Activated naive CD8-positive, alpha-beta T cell (primary cell): ENCODE measurements around the gene MCM10.
"Not testable (repeated sequence)": the region's sequence is repeated elsewhere in the genome, so short reads cannot be mapped to it uniquely, and the experiment has no call there.

Source experiments
- H3K27ac Mint-ChIP-seq: one replicate; pipeline ENCODE4 v1.8.0; 2021; ENCODE audit warnings: mixed read lengths
- H3K27me3 Mint-ChIP-seq: one replicate; pipeline ENCODE4 v1.8.0; 2021; ENCODE audit warnings: mixed read lengths
- H3K36me3 Mint-ChIP-seq: one replicate; pipeline ENCODE4 v1.8.0; 2021; ENCODE audit warnings: mixed read lengths
- H3K4me1 Mint-ChIP-seq: one replicate; pipeline ENCODE4 v1.8.0; 2021; ENCODE audit warnings: low read depth, mixed read lengths
- H3K4me3 Mint-ChIP-seq: one replicate; pipeline ENCODE4 v1.8.0; 2021; ENCODE audit warnings: mild to moderate bottlenecking, mixed read lengths
- H3K9me3 Mint-ChIP-seq: one replicate; pipeline ENCODE4 v1.8.0; 2021; ENCODE audit warnings: low read depth, mixed read lengths

Gene MCM10

DNA sequence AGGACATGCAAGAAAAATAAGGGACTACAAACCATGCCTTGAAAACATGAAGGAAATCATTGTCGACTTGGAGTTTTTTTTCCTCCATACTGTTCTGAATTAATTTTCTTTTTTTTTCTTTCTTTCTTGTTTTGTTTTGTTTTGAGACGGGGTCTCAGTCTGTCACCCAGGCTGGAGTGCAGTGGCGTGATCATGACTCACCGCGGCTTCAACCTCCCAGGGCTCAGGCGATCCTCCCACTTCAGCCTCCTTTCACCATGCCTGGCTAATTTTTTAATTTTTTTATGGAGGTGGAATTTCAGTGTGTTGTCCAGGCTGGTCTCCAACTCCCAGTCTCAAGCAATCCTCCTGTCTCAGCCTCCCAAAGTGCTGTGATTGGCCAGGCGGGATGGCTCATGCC lies 61.2 kb downstream of the MCM10 start:
- no peak overlapping the region for H3K27ac Mint-ChIP-seq
- no peaks in the 10 kb centered on the region for H3K9me3 Mint-ChIP-seq
- no peaks in the 10 kb centered on the region for H3K4me1 Mint-ChIP-seq
- no peak overlapping the region for H3K4me3 Mint-ChIP-seq
- H3K36me3 Mint-ChIP-seq: no peaks in the 10 kb centered on the region
- H3K27me3 Mint-ChIP-seq: no peaks in the 10 kb centered on the region

DNA sequence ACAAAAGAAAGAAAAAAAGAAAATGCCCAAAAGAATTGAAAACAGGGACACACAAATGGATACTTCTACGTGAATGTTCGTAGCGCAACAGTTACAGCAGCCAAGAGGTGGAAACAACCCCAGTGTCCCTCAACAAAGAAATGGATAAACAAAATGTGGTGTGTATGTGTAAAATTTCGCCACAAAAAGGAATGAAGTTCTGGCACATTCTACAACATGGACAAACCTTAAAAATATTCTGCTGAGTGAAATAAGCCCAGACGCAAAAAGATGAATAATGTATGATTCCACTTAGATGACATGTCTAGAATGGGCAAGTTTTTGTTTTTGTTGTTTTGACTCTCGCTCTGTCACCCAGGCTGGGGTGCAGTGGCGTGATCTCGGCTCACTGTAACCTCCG lies 61.9 kb downstream of the MCM10 start:
- H3K27me3 Mint-ChIP-seq: no peaks in the 10 kb centered on the region
- no peaks in the 10 kb centered on the region for H3K4me1 Mint-ChIP-seq
- no peaks in the 10 kb centered on the region for H3K9me3 Mint-ChIP-seq
- H3K27ac Mint-ChIP-seq: no peak overlapping the region
- H3K36me3 Mint-ChIP-seq: no peaks in the 10 kb centered on the region
- no peak overlapping the region for H3K4me3 Mint-ChIP-seq

DNA sequence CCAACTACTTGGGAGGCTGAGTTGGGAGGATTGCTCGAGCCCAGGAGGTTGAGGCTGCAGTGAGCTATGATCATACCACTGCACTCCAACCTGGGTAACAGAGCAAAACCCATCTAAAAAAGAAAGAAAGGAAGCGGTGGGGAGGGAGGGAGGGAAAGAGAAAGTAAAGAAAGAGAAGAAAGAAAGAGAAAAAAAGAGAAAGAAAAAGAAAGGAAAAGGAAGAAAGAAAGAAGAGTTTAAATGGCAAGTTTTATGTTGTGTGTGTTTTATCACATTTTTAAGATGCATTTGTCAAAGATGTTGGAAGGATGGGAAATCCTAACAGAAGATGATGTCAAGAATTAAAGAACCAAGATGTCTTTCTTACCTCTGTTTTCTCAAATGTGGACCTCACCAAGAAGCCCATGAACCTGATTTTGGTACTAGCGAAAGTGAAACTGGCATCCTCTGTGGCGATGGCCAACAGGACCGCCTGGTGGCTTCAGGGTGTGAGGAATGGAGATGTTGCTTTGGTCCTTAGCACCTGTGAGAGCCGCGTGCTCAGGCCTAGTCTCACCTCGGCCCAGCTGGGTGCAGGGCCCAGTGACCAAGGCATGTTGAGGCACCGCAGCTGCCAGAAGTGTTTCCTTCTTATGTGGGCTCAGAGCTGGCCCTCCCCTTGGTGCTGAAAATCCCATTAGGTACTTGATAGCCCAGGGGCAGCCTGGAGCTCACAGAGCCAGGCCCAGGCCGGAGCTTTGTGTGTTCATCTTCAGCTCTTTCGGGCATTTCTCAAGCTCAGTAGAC lies 63.0 kb downstream of the MCM10 start:
- no peaks in the 10 kb centered on the region for H3K4me1 Mint-ChIP-seq
- no peaks in the 10 kb centered on the region for H3K27me3 Mint-ChIP-seq
- H3K9me3 Mint-ChIP-seq: no peaks in the 10 kb centered on the region
- H3K4me3 Mint-ChIP-seq: no peak overlapping the region
- no peaks in the 10 kb centered on the region for H3K36me3 Mint-ChIP-seq
- H3K27ac Mint-ChIP-seq: no peak overlapping the region

DNA sequence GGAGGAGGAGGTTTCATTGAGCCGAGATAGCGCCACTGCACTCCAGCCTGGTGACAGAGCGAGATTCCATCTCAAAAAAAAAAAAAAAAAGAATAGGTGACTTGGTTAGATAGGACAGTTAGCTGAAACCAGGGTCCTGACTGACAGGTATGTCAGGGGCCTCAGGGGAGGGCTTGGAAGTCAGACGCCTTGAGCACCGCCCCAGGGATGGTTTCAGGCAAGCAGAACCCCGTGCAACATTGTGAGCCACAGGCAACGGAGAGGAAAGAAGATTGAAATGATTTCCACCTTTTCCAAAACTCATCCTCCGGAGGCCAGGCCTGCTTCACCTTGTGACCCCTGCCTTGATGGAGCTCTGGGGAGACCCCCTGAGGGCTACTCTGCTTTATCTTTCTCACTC lies 64.2 kb downstream of the MCM10 start:
- Mint-ChIP-seq H3K36me3 (no peaks in the 10 kb centered on the region), H3K27ac (no peak overlapping the region), H3K4me1 (no peaks in the 10 kb centered on the region), H3K4me3 (no peak overlapping the region), H3K27me3 (no peaks in the 10 kb centered on the region), H3K9me3 (no peaks in the 10 kb centered on the region)

DNA sequence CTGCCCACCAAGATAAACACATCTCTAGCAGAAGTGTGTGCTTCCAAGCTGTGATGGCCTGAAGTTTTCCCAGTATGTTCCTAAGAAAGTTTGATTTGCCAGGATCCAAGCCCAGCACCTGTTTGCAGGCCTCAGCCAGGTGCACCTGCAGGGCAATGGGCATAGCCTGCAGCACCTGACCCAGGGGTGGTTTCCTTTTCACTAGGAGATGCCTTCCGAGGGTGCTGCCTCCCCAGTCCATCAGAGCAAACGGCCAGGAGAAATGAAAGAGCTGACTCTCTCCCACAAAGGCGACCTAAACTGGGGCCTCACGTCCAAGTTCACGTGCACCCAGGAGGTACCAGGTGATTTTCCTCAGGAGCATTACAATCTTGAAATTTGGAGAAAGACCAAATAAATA lies 65.7 kb downstream of the MCM10 start:
- Mint-ChIP-seq H3K36me3 (no peaks in the 10 kb centered on the region), H3K4me1 (no peaks in the 10 kb centered on the region), H3K4me3 (no peak overlapping the region), H3K27me3 (no peaks in the 10 kb centered on the region), H3K9me3 (no peaks in the 10 kb centered on the region), H3K27ac (no peak overlapping the region)

GRCh38 chr10:13231190-13231589 lies 69.8 kb downstream of the MCM10 start:
- Mint-ChIP-seq H3K27ac (no peak overlapping the region), H3K36me3 (no peaks in the 10 kb centered on the region), H3K4me3 (no peak overlapping the region), H3K9me3 (no peaks in the 10 kb centered on the region), H3K4me1 (no peaks in the 10 kb centered on the region), H3K27me3 (no peaks in the 10 kb centered on the region)

DNA sequence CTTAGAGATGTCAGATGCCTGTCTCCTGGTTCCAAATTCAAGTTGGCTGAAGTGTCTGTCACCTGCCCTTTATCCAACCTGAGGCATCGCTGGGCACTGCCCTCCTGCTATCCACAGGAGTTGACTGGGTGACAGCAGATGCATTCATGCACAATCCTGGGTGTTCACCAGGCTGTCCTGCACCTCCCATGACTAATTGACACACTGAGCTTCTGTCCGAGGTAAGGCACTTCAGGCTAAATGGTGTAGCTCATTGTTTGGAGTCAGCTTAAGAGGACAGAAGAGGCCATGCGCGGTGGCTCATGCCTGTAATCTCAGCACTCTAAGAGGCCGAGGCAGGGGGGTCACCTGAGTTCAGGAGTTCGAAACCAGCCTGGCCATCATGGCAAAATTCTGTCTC lies 70.5 kb downstream of the MCM10 start:
- no peaks in the 10 kb centered on the region for H3K9me3 Mint-ChIP-seq
- no peak overlapping the region for H3K27ac Mint-ChIP-seq
- H3K27me3 Mint-ChIP-seq: no peaks in the 10 kb centered on the region
- H3K36me3 Mint-ChIP-seq: no peaks in the 10 kb centered on the region
- H3K4me3 Mint-ChIP-seq: no peak overlapping the region
- H3K4me1 Mint-ChIP-seq: no peaks in the 10 kb centered on the region

DNA sequence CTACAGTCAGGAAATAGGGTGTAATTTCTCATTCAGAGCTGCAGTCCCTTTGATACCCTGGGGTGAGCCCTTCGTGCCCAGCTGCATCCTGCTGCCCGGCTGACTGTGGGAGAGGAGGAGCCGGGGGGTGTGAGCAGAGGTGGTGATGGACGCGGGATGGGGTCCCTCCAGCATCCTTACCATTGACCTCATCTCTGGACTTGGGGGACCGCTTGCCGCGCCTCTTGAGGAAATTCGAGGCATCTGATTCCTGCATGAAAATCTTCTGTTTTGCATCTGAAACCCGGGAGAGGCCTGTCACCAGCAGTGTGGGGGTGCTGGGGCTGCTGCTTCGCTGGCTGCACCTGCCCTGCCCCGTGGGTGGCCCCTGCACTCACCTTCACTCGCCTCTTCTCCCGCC lies 72.0 kb downstream of the MCM10 start:
- Mint-ChIP-seq H3K4me1 (no peaks in the 10 kb centered on the region), H3K4me3 (no peak overlapping the region), H3K27ac (no peak overlapping the region), H3K9me3 (no peaks in the 10 kb centered on the region), H3K36me3 (no peaks in the 10 kb centered on the region), H3K27me3 (no peaks in the 10 kb centered on the region)

- Mint-ChIP-seq H3K9me3 (no peaks in the 10 kb centered on the region), H3K27me3 (no peaks in the 10 kb centered on the region), H3K4me1 (no peaks in the 10 kb centered on the region), H3K27ac (no peak within 1 kb of the TSS), H3K4me3 (no peak within 1 kb of the TSS), H3K36me3 (no peaks in the 10 kb centered on the region)
These were observed 72.8 kb downstream of the MCM10 start, which contains the start of gene UCMA for GRCh38 chr10:13234172-13234571. TSS of gene UCMA (minus strand) at chr10:13234374. CDS start at chr10:13234258, 116 bp downstream.

- H3K27me3 Mint-ChIP-seq, H3K9me3 Mint-ChIP-seq, H3K4me3 Mint-ChIP-seq, H3K4me1 Mint-ChIP-seq, H3K27ac Mint-ChIP-seq, H3K36me3 Mint-ChIP-seq: not testable (repeated sequence)
These were observed 73.4 kb downstream of the MCM10 start for GRCh38 chr10:13234736-13235135.

DNA sequence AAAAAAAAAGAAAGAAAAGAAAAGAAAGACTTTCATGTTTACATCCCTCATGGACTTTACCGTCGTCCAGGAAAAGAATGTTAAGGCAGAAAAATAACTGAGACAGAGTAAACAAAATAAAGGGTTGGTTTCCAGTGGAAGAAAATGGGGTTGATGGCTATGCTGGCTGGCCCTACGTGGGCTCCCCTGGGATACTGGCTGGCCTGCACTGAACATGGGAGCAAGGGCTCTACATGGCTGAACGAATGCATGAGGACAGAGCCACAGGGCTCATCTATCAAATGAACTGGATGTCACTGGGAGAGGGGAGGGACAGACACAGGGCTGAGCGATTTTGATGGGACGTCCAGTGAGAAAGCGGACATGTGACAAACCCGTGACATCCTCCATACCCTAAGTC lies 75.3 kb downstream of the MCM10 start:
- no peaks in the 10 kb centered on the region for H3K36me3 Mint-ChIP-seq
- no peak overlapping the region for H3K4me3 Mint-ChIP-seq
- H3K4me1 Mint-ChIP-seq: no peaks in the 10 kb centered on the region
- H3K9me3 Mint-ChIP-seq: no peaks in the 10 kb centered on the region
- H3K27me3 Mint-ChIP-seq: no peaks in the 10 kb centered on the region
- H3K27ac Mint-ChIP-seq: no peak overlapping the region

GRCh38 chr10:13238271-13239077 lies 77.1 kb downstream of the MCM10 start:
- Mint-ChIP-seq H3K27ac (no peak overlapping the region), H3K27me3 (no peaks in the 10 kb centered on the region), H3K4me1 (no peaks in the 10 kb centered on the region), H3K9me3 (no peaks in the 10 kb centered on the region), H3K4me3 (no peak overlapping the region), H3K36me3 (no peaks in the 10 kb centered on the region)

- Mint-ChIP-seq H3K27me3 (no peaks in the 10 kb centered on the region), H3K4me1 (no peaks in the 10 kb centered on the region), H3K9me3 (no peaks in the 10 kb centered on the region), H3K4me3 (no peak overlapping the region), H3K36me3 (no peaks in the 10 kb centered on the region), H3K27ac (no peak overlapping the region)
These were observed 78.6 kb downstream of the MCM10 start for GRCh38 chr10:13239923-13240322.

GRCh38 chr10:13241613-13242012 lies 80.3 kb downstream of the MCM10 start:
- no peaks in the 10 kb centered on the region for H3K27me3 Mint-ChIP-seq
- H3K27ac Mint-ChIP-seq: no peak overlapping the region
- no peak overlapping the region for H3K4me3 Mint-ChIP-seq
- no peaks in the 10 kb centered on the region for H3K4me1 Mint-ChIP-seq
- no peaks in the 10 kb centered on the region for H3K9me3 Mint-ChIP-seq
- H3K36me3 Mint-ChIP-seq: no peaks in the 10 kb centered on the region

GRCh38 chr10:13242260-13242659 lies 80.9 kb downstream of the MCM10 start:
- H3K27me3 Mint-ChIP-seq, H3K4me3 Mint-ChIP-seq, H3K4me1 Mint-ChIP-seq, H3K9me3 Mint-ChIP-seq, H3K36me3 Mint-ChIP-seq, H3K27ac Mint-ChIP-seq: not testable (repeated sequence)

- Mint-ChIP-seq H3K36me3 (no peaks in the 10 kb centered on the region), H3K27ac (no peak overlapping the region), H3K4me3 (no peak overlapping the region), H3K4me1 (no peaks in the 10 kb centered on the region), H3K9me3 (no peaks in the 10 kb centered on the region), H3K27me3 (no peaks in the 10 kb centered on the region)
These were observed 85.9 kb downstream of the MCM10 start for GRCh38 chr10:13247246-13247645.
